GM12874 (cell line): ENCODE data around the gene NFATC1.

Source experiments
- CTCF ChIP-seq: IDR thresholded peaks from 2 replicates; pipeline ENCODE4 v1.5.1; 2011; ENCODE audit warnings: low read depth, mild to moderate bottlenecking, control low read depth, low read length, moderate library complexity; ENCODE audit not compliant: insufficient read depth

NFATC1 gene

GRCh38 chr18:79429785-79430281 is 34.1 kb downstream of the NFATC1 start:
- TF ChIP-seq CTCF: no peak

GRCh38 chr18:79432376-79433120 is 36.8 kb downstream of the NFATC1 start:
- no peak for TF ChIP-seq CTCF

GRCh38 chr18:79433431-79433830 is 37.7 kb downstream of the NFATC1 start:
- no peak for TF ChIP-seq CTCF

- TF ChIP-seq CTCF: no peak
Observed at GRCh38 chr18:79434607-79435401, 39.1 kb downstream of the NFATC1 start.

GRCh38 chr18:79436556-79437275 is 41.0 kb downstream of the NFATC1 start:
- no peak for TF ChIP-seq CTCF

- no peak for TF ChIP-seq CTCF
Observed at GRCh38 chr18:79438089-79438897, 42.6 kb downstream of the NFATC1 start.
